ENCODE results near the gene CLEC2D. TPM values are rescaled to one million over a fixed set of nuclear protein-coding genes. Genes with fewer than 3 reads are reported as not detected.

CLEC2D gene
- total RNA-seq, 1 experiment from 2014 or later = 1.9 TPM

DNA sequence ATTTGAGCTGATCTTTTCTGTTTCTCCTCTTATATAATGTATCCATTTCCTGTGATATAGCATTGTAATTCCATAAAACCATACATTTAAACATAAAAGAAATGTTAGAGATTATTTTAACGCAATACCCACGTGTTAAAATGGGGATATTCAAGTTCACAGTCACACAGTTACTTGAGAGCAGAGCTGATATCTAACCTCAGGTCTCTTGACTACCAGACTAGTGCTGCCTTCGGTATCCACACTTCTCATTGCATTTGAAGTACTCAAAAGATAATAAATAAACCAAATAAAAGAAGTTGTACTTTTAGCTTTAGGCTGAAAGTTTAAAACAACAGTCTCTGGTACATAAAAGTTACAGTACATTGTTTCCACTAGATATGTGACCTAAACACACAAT, 60.5 kb downstream of the CLEC2D start:
- Histone ChIP-seq H3K27ac (ENCODE audit: low read depth, low read length) (no peak overlapping the region), H3K4me2 (ENCODE audit: low read length) (no peak overlapping the region), H3K9ac (ENCODE audit: low read length) (no peak overlapping the region), H3K9me2 (ENCODE audit: insufficient read depth) (no peaks in the 10 kb centered on the region), H3K4me1 (ENCODE audit: control insufficient read depth in 1 of 2, insufficient read depth in 2 of 2, low read length in 2 of 2) (no peaks in the 10 kb centered on the region), H3K4me3 (replicated peaks in 1 of 2; ENCODE audit: low read depth in 1 of 2, low read length in 2 of 2) (no peak overlapping the region), H2AFZ (ENCODE audit: low read depth, low read length, poor library complexity, severe bottlenecking) (no peak overlapping the region), H3K79me2 (ENCODE audit: insufficient read depth, low read length) (no peaks in the 10 kb centered on the region), H3K27me3 (ENCODE audit: insufficient read depth, low read length) (peaks cover 54% of the 10 kb centered on the region), H3K9me3 (ENCODE audit: control insufficient read depth in 1 of 2, insufficient read depth in 1 of 2, low read depth in 1 of 2, low read length in 2 of 2) (no peaks in the 10 kb centered on the region), H3K36me3 (ENCODE audit: control insufficient read depth in 1 of 2, insufficient read depth in 2 of 2, low read length in 2 of 2) (no peaks in the 10 kb centered on the region), H4K20me1 (ENCODE audit: insufficient read depth) (no peaks in the 10 kb centered on the region)
- TF ChIP-seq SIN3A (IDR thresholded peaks at IDR 0.05; ENCODE audit: low read depth) = no peak
- TF ChIP-seq RAD21 (IDR thresholded peaks at IDR 0.05; ENCODE audit: low read depth) = no peak
- no peak for TF ChIP-seq FOSL1 (IDR thresholded peaks at IDR 0.05; ENCODE audit: low read depth)
- TF ChIP-seq POLR2A (IDR thresholded peaks at IDR 0.05; ENCODE audit: borderline replicate concordance, extremely low read depth, insufficient read depth, insufficient read length) = no peak
- TF ChIP-seq, protein P1, sequence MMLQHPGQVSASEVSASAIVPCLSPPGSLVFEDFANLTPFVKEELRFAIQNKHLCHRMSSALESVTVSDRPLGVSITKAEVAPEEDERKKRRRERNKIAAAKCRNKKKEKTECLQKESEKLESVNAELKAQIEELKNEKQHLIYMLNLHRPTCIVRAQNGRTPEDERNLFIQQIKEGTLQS (IDR thresholded peaks at IDR 0.05) = no peak
- TF ChIP-seq POLR2AphosphoS5 (IDR thresholded peaks at IDR 0.05; ENCODE audit: low read depth, low read length) = no peak
- TF ChIP-seq, protein P2, sequence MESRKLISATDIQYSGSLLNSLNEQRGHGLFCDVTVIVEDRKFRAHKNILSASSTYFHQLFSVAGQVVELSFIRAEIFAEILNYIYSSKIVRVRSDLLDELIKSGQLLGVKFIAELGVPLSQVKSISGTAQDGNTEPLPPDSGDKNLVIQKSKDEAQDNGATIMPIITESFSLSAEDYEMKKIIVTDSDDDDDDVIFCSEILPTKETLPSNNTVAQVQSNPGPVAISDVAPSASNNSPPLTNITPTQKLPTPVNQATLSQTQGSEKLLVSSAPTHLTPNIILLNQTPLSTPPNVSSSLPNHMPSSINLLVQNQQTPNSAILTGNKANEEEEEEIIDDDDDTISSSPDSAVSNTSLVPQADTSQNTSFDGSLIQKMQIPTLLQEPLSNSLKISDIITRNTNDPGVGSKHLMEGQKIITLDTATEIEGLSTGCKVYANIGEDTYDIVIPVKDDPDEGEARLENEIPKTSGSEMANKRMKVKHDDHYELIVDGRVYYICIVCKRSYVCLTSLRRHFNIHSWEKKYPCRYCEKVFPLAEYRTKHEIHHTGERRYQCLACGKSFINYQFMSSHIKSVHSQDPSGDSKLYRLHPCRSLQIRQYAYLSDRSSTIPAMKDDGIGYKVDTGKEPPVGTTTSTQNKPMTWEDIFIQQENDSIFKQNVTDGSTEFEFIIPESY (IDR thresholded peaks at IDR 0.05; ENCODE audit: extremely low read depth, insufficient replicate concordance, low read length) = no peak
- BruUV-seq (replicated peaks) = no TSS peak
- ATAC-seq (no peak), DNase-seq (ENCODE audit: low read depth, low spot score) (no peak)
- intact Hi-C loops (cut with micrococcal nuclease) = no loop called here
- CTCF ChIA-PET = interaction anchor here (0.9 to 3.0 kb wide), 3 partner anchors 13 to 21 kb away, joined by 3 to 20 read pairs (median 5); no protein-coding TSS in a partner anchor
- POLR2A ChIA-PET = interaction anchor here (1.0 kb wide), 1 partner anchor 16 kb away, joined by 3 read pairs; no protein-coding TSS in a partner anchor
- RAD21 ChIA-PET (ENCODE audit: low non-redundant PET in 1 of 2, low total read pairs in 2 of 2, uncharacterized antibody in 2 of 2, unreplicated experiment in 2 of 2) = no interaction called here

DNA sequence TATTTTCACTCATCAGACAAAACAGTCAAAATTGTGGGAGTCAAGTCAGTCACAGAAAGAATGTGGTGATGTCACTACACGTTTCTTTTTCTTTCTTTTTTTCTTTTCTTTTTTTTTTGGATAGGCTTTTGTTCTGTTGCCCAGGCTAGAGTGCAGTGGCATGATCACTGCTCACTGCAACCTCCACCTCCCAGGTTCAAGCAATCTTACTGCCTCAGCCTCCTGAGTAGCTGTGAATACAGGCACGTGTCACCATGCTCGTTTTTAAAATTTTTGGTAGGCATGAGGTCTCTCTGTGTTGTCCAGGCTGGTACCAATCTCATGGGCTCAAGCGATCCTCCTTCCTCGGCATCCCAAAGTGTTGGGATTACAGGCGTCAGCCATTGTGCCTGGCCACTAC, 61.1 kb downstream of the CLEC2D start:
- Histone ChIP-seq H3K27me3 (ENCODE audit: insufficient read depth, low read length) (peaks cover 51% of the 10 kb centered on the region), H3K9me2 (ENCODE audit: insufficient read depth) (no peaks in the 10 kb centered on the region), H4K20me1 (ENCODE audit: insufficient read depth) (no peaks in the 10 kb centered on the region), H2AFZ (ENCODE audit: low read depth, low read length, poor library complexity, severe bottlenecking) (no peak overlapping the region), H3K4me2 (ENCODE audit: low read length) (no peak overlapping the region), H3K36me3 (ENCODE audit: control insufficient read depth in 1 of 2, insufficient read depth in 2 of 2, low read length in 2 of 2) (no peaks in the 10 kb centered on the region), H3K27ac (ENCODE audit: low read depth, low read length) (no peak overlapping the region), H3K4me1 (ENCODE audit: control insufficient read depth in 1 of 2, insufficient read depth in 2 of 2, low read length in 2 of 2) (no peaks in the 10 kb centered on the region), H3K9me3 (ENCODE audit: control insufficient read depth in 1 of 2, insufficient read depth in 1 of 2, low read depth in 1 of 2, low read length in 2 of 2) (no peaks in the 10 kb centered on the region), H3K4me3 (replicated peaks in 1 of 2; ENCODE audit: low read depth in 1 of 2, low read length in 2 of 2) (no peak overlapping the region), H3K9ac (ENCODE audit: low read length) (no peak overlapping the region), H3K79me2 (ENCODE audit: insufficient read depth, low read length) (no peaks in the 10 kb centered on the region)
- intact Hi-C loops (cut with micrococcal nuclease) = no loop called here
- ATAC-seq = no peak
- no peak for DNase-seq (ENCODE audit: low read depth, low spot score)
- ChIA-PET POLR2A (no interaction called here), RAD21 (ENCODE audit: low non-redundant PET in 1 of 2, low total read pairs in 2 of 2, uncharacterized antibody in 2 of 2, unreplicated experiment in 2 of 2) (no interaction called here), CTCF (interaction anchor here (0.6 to 3.0 kb wide), 3 partner anchors 12 to 18 kb away, joined by 3 to 20 read pairs (median 5); no protein-coding TSS in a partner anchor)
- BruUV-seq (replicated peaks) = no TSS peak
- no peak for TF ChIP-seq FOSL1 (IDR thresholded peaks at IDR 0.05; ENCODE audit: low read depth)
- no peak for TF ChIP-seq EZH2 (IDR thresholded peaks at IDR 0.05)
- TF ChIP-seq EZH2phosphoT487 (IDR thresholded peaks at IDR 0.05; ENCODE audit: borderline replicate concordance) = no peak
- no peak for TF ChIP-seq ELF1 (IDR thresholded peaks at IDR 0.05; ENCODE audit: borderline replicate concordance, low read depth)
- TF ChIP-seq POLR2AphosphoS5 (IDR thresholded peaks at IDR 0.05; ENCODE audit: low read depth, low read length) = no peak
- no peak for TF ChIP-seq CEBPB (IDR thresholded peaks at IDR 0.05; ENCODE audit: low read depth)
- TF ChIP-seq, protein P3, sequence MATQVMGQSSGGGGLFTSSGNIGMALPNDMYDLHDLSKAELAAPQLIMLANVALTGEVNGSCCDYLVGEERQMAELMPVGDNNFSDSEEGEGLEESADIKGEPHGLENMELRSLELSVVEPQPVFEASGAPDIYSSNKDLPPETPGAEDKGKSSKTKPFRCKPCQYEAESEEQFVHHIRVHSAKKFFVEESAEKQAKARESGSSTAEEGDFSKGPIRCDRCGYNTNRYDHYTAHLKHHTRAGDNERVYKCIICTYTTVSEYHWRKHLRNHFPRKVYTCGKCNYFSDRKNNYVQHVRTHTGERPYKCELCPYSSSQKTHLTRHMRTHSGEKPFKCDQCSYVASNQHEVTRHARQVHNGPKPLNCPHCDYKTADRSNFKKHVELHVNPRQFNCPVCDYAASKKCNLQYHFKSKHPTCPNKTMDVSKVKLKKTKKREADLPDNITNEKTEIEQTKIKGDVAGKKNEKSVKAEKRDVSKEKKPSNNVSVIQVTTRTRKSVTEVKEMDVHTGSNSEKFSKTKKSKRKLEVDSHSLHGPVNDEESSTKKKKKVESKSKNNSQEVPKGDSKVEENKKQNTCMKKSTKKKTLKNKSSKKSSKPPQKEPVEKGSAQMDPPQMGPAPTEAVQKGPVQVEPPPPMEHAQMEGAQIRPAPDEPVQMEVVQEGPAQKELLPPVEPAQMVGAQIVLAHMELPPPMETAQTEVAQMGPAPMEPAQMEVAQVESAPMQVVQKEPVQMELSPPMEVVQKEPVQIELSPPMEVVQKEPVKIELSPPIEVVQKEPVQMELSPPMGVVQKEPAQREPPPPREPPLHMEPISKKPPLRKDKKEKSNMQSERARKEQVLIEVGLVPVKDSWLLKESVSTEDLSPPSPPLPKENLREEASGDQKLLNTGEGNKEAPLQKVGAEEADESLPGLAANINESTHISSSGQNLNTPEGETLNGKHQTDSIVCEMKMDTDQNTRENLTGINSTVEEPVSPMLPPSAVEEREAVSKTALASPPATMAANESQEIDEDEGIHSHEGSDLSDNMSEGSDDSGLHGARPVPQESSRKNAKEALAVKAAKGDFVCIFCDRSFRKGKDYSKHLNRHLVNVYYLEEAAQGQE (IDR thresholded peaks at IDR 0.05; ENCODE audit: low read depth) = no peak
- TF ChIP-seq POLR2A (IDR thresholded peaks at IDR 0.05; ENCODE audit: borderline replicate concordance, extremely low read depth, insufficient read depth, insufficient read length) = no peak
- no peak for TF ChIP-seq RAD21 (IDR thresholded peaks at IDR 0.05; ENCODE audit: low read depth)
- TF ChIP-seq CBX3 (IDR thresholded peaks at IDR 0.05; ENCODE audit: low read depth) = no peak
- TF ChIP-seq ZNF274 (IDR thresholded peaks at IDR 0.05; ENCODE audit: low read depth, low read length) = no peak
- no peak for TF ChIP-seq SRF (IDR thresholded peaks at IDR 0.05; ENCODE audit: low read depth)
